GM18499 (cell line): ENCODE measurements around the gene CMKLR1.

Experiments
- ATAC-seq: cut with Tn5 transposase; IDR thresholded peaks from one replicate; pipeline ENCODE4 v1.9.1; 2021; ENCODE audit warnings: moderate number of reproducible peaks; ENCODE audit not compliant: insufficient read depth, unreplicated experiment

The CMKLR1 gene, protein sequence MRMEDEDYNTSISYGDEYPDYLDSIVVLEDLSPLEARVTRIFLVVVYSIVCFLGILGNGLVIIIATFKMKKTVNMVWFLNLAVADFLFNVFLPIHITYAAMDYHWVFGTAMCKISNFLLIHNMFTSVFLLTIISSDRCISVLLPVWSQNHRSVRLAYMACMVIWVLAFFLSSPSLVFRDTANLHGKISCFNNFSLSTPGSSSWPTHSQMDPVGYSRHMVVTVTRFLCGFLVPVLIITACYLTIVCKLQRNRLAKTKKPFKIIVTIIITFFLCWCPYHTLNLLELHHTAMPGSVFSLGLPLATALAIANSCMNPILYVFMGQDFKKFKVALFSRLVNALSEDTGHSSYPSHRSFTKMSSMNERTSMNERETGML

DNA sequence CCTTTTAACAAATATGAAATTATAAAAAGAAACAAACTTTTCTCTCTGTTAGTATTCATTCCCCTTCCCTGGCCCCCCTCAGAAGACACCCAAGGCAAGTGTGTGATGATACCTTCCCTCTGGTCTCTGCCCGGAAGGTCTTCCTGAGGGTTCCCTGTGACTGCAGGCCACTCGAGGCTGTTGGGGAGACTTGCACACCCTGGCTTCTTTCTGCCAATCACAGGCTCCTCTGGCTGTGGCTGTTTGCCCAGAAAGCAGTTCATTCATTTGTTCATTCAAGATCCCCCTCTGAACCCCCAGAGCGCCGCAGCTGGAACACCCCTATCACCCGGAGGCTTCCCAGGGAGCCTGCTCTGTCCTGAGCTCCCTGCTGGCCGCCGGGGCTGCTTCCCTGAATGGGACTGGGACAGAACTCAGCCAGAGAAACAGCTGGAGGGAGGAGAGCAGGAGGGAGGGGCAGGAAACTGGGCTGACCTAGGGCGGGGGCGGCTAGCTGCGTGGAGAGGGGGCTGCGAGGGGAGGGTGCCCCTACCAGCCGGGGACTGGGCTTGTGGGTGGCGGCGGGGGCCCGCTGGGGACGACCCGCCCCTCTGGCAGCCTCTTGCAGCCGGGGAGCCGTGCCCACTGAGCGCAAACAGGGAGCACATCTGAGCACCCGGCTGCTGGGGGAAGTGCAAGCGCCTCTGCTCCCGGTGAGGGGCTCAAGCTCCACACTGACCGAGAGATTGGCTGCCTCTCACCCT is at the start of gene CMKLR1:
CMKLR1 (minus strand) TSS at position 397 of the 743 bp plus-strand sequence. CDS start 45,720 bp downstream, outside the sequence.
- ATAC-seq: no peak

DNA sequence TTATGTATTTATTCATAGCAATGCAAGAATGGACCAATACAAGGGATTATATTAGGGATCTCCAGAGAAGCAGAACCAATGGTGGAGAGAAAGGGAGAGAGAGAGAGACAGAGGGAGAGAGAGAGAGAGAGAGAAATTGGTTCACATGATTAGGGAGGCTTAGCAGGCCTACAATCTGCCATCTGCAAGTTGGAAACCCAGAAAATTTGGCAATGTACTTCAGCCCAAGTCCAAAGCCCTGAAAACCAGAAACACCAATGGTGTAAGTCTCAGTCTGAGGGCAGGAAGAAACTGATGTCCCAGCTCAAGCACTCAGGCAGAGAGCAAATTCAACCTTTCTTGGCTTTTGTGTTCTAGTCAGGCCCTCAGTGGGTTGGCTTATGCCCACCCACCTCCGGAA is 48.7 kb upstream of the CMKLR1 start:
- ATAC-seq: no peak

DNA sequence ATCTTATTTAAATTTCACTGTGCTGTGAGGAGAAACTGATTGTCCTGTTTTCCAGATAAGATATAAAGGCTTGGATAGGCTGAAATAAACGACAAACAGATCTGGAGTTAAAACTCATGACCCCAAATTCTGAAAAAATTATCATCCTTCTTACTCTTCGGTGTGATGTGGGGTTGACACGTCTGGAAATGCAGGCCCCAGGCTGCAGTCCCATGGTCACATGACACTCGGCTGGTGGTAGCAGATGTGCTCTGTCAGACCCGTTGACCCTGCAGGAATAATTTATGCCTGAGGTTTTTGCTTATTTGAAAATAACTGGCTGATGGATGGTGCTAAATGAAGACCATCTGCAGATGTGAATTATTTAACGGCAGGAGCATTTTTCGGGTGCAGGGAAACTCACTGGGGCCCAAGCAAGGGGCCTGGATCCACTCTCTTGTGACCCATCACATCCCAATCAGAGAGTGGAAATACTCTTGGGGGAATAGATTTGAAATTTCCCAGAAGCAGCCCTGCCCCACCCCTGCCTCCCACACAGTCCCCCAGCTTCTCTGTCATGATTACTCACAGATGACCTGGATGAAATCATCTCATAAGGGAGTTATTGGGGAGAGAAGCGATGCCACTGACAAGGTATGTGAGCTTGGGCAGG is 47.7 kb upstream of the CMKLR1 start:
- ATAC-seq: no peak

DNA sequence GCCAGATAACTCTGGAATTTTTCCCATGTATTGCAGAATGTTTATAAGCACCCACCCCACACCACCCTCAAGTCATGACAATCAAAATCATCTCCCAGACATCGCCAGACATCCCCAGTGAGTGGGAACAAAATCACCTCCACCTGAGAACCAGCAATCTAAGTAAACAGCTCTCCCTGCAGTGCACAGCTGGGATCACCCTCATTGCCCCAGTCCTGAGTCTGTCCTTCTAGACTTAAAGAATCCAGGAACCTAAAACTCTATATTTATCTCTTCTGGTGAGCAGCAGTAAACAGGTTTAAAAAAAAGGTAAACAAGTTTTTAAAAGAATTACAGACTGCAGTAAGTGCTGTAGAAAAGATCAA is 43.3 kb upstream of the CMKLR1 start:
- ATAC-seq: no peak

DNA sequence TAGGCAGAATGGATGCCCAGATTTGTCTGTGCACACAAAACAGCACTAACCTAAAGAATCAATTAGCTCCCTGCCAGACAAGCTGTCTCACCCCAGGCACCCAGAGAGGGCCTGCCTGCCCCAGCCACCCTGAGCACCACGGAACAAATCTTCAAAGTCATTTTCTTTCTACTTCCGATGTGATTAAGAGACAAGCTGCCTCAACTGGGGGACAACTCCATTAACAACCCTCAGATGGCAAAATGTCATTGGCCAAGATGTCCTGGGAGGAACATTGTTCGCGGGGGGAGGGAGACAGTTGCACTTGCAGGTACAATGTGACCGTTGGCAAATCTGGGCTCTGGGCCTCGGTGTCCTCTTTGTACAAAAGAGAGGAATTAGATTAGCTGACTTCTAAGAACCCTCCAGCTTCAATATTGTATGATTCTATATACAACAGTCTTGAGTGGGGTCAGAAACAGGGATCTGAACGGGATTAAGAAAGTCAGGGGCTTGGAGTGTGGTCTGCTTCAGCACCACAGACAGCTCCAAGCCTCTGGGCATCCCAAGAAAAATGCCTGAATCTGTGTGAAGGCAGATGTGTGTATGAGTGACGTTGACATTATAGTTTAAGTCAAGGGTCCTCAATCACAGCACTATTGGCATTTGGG is 42.8 kb upstream of the CMKLR1 start:
- ATAC-seq: no peak

DNA sequence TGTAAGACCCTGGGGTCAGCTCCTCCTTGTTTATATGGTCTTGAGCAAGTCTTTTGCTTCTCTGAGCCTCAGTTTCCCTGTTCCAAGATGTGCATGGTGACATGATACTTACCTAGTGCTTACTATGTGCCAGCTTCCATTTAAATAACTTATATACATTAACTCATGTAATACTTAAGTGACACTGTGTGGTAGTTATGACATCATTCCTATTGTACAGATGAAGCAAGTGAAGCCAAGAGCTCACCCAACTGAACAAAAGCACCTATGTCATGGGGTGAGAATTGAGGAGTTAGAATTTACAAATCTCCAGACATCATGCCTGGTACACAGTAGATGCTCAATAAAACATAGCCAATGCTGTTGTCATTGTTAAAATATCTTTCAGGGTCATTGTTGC is 41.3 kb upstream of the CMKLR1 start:
- no peak for ATAC-seq

DNA sequence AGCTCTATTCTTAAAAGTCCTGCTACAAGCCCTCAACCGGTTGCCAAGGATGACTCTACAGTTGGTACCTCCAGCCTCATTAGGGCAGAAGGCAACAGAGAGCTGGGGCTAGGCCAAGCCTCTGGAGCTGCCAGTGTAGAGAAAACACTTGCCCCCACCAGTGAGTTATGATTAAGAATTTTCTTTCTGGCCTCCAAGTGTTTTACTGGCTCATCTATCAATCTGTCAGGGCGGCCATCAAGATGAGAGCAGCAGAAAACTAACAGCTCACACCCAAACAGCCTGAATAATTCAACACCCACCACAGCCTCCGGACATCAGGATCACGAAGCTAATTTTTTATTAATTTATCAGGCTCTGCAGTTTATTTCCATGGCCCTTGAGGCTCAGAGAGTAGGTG is 40.7 kb upstream of the CMKLR1 start:
- no peak for ATAC-seq

DNA sequence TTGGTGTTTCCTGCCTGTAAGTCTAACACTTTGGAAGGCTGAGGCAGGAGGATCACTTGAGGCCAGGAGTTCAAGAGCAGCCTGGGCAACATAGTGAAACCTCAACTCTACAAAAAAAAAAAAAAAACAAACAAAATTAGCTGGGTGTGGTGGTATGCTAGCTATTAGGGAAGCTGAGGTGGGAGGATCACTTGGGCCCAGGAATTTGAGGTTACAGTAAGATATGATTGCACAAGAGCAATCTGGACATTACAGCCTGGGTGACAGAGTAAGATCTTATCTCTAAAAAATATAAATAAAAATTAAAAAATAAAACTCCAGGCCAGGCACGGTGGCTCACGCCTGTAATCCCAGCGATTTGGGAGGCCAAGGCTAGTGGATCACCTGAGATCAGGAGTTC is 39.8 kb upstream of the CMKLR1 start:
- ATAC-seq: no peak

DNA sequence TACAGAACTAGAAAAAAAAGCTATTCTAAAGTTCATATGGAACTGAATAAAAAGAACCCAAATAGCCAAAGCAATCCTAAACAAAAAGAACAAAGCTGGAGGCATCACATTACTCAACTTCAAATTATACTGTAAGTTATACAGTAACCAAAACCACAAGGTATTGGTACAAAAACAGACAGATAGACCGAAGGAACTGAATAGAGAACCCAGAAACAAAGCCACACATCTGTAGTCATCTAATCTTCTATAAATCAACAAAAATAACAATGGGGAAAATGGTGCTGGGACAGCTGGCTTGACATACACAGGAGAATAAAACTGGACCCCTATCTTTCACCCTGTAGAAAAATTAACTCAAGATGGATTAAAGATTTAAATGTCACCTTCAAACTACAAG is 38.1 kb upstream of the CMKLR1 start:
- ATAC-seq: no peak

DNA sequence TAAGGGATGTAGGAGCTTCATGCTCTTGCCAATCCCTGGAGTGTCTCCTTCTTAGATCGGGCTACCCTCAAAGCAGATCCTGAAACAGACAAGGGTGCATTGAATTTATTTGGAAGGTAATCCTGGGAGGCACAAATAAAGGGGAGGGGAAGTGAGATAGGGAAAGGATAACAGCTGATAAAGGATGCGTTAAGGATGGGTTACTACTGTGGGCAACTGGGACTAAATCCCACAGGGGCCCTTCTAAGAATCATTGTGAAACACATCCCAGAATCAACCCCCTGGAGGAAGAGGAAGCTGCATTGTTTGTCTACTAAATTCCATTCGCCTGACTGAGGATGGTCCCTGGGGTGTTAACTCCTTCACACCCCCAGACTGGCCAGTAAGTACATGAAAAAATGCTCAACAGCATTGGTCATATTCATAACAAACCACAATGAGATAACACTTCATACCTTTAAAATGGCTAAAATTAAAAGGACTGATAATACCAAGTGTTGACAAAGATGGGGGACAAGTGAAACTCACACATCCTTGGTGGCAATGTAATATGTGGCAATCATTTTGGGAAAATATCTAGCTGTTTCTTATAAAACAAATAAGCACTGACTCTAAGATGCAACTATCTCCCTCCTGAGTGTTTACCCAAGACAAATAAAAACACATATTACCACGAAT is 37.0 kb upstream of the CMKLR1 start:
- no peak for ATAC-seq

DNA sequence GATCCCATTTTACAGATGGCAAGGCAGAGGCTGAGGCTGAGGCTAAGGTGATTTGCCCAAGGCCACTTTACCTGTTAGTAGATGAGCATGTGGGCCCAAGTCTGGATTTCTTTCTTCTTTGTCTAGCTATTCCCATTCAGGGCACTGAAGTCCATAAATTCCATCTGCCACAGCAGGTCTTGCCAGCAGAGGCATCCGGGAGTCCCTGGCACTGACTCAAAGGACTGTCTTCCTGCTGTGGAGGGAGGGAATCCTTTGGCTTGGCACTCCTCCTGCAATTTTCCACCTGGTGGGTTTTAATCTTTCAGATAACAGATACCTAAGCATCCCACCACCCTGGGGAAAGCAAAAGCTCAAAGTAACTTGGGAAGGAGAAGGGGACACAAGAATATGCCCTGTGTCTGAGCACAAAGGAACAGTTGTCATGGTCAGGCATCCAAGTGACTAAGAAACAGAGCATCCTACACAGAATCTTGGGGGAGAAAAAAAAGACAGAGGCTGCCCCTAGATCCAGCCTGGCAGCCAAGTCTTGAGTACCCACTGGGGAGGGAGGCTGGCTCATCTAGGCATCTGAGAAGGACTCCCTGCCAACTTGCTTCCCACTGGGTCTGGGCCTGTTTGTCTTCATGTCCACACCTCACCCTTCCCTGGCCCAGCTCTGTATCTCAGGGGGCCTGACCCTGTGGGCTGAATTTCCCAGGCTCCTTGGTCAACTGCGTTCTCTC is 35.6 kb upstream of the CMKLR1 start:
- no peak for ATAC-seq

DNA sequence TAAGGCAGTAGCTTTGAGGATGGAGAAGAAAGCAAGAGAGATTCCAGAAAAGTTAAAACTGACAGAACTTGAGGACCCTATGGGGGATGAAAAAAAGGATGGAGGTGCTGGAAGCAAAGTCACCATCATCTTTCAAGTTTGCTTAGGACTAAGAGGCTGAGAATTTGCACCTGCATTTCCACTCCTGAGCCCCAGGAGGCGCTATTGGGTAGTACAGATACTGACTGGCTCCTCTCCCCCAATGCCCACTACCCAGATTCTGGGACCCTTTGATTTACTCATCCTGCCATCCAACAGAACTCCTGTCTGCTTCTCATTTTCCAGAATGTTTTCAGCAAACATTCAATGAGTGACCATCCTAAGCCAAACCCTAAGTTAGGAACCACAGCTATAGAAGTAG is 34.0 kb upstream of the CMKLR1 start:
- no peak for ATAC-seq

DNA sequence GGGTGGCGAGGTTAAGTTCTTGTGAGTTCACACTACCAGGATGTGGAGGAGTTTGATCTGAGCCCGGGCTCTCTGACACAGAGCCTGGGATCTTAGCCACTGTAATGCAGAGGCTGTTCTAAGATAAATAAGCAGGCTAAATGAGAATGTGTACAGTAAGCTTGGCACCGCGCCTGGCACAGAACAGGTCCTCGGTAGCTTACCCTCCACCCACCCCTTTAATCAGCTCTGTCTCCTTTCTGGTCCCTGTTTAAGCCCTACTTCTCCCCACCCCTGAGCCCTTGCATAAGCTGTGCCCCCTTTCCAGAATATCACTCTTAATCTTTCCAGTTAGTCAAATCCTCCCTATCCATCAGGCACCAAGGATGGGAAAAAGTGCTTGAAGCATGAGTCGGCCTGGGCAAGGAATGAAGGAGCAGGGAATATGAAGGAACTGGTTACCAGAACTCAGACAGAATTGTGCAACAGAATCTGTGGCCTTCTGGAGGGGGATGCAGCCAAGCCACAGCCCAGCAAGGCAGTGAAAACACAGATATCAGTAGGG is 32.8 kb upstream of the CMKLR1 start:
- no peak for ATAC-seq

DNA sequence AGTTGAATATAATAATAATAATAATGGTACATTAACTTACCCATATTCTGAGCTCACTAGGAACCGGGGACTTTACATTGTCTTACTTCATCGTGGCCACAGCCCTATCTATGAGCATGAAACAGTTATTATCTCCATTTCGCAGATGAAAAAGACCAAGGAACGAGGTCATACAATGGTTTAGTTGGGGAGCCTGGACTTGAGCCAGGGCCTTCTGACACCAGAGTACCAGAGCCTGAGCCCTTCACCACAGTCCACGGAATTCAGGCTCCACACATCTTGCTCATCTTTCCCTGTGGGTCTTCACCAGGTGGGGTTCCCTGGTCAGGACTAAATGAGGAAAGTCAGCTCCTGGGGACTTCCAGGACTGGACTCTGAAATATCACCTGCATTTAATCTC is 31.3 kb upstream of the CMKLR1 start:
- ATAC-seq: no peak

DNA sequence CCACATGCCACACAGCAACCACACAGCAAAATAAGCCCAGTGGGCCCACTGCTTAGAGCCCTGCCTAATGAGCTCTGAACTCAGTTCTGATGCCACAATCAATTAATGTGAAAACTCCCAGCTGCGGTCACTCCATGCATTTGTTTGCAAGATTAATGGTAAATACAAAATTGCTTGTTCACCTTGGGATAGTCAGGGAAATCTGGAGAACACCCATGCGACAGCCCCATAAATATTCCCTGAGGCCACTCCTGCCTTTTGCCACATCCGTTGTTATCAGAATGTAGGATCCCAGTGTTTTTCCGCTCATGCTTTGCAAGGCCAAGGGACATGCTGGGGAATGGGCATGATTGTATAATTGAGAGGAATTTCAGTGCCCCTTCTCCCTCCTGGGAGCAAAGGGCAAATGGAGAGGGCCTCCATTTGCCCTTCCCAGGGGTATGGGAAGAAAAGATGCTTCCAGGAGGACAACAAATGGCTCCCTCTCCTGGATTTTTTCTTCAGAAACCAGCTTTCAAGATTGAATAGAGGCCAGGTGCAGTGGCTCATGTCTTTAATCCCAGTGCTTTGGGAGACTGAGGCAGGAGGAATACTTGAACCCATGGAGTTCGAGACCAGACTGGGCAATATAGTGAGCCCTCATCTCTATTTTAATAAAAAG is 30.8 kb upstream of the CMKLR1 start:
- no peak for ATAC-seq

DNA sequence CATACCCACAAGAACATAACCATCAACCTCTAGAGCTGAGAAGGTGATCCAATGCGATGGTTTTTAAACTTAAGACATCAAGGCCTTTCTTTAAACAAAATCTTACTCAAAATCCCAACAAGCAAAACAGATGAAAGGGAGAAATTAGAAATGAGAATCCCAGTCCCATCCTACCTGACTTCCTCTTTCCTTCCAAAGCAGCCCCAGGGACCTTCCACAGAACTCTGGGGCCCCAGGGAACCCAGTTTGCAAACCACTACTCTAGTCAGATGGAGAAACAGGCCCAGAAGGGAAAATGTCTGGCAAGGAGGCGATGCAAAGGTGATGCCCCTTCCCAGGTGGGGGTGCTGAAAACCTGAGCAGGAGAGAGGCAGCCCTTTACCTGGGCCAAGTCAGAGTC is 29.0 kb upstream of the CMKLR1 start:
- ATAC-seq: no peak

DNA sequence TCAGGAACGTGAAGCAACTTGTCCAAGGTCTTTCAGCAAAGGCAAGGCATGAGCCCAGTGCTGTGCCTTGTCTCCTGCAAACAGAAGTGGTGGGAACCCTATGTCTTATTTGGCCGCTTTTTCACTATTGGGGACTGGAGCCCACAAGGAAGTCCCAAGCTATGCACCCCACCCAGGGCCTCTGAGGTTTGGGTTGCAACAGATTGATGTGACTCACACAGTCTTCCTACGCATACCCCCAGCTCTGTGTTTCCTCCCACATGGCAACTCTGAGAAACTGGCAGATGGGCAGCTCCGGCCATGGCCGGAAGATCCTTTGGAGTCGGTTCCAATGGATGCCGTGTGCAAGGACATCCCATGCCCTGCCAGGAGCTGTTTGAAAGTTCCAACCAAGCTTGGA is 28.3 kb upstream of the CMKLR1 start:
- no peak for ATAC-seq

DNA sequence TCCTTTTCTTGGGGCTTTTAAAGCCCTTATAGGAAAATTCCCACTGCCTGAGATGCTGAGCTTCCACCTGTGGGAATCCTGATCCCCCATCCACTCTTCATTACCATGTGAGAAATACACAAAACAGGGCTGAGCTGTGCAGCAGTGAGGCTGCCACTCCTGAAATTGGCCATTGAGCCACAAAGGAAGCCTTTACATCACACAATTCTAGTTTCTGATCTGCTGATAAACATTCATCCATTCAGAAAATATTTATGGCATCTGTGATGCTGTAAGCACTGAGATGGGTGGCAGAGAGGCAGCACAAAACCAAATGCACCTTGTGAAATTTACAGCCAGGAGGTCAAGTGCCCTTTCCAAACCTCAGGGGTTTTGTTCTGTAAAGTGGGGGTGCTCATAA is 26.2 kb upstream of the CMKLR1 start:
- ATAC-seq: no peak

DNA sequence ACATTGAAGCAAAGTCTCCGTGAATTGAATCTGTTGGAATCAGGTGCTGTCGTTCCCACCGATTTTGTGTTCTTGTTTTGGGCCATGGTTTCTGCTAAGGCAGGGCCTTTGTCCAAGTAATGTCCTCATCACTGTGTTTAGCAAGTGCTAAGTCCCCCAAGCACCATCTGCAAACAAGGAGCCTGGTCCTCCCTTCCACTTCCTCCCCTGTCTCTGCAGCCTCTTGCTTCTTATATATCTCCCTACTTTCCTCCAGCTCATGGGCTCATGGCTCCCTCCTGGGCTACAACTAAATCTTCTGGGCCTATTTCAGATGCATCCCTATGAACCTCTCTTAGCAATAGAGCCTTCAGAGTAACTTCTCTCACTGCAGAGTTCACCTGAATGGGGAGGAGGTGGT is 25.8 kb upstream of the CMKLR1 start:
- ATAC-seq: no peak
